HEK293 (cell line): ENCODE results near the gene STK11.

Experiments
- CTCF ChIA-PET: fragments of 350-600 bp; formaldehyde crosslinking; extraction: SDS; loops from one replicate; lab custom pipeline; 2021; ENCODE audit warnings: antibody characterized with exemption; lab: Yijun Ruan, JAX
- POLR2A ChIA-PET: fragments of 300-600 bp; formaldehyde crosslinking; extraction: SDS; loops from one replicate; lab custom pipeline; 2020; ENCODE audit warnings: antibody characterized with exemption, inconsistent platforms; lab: Yijun Ruan, JAX
- H3K27ac ChIP-seq: fragments of 200-500 bp; sonication (Bioruptor generic); 2 replicates; pipeline ENCODE4 v1.5.1; 2014; ENCODE audit warnings: low read depth, low read length, control low read depth, inconsistent platforms; ENCODE audit errors: extremely low read depth
- H3K36me3 ChIP-seq, 2 experiments: fragments of 200-500 bp in 1 of 2; sonication (Bioruptor generic) in 1 of 2; 1 replicate in 1 of 2; 2 replicates in 1 of 2; pipeline ENCODE4 v1.5.1; 2014 to 2017; ENCODE audit warnings: inconsistent platforms in 2 of 2, low read length in 2 of 2; ENCODE audit not compliant: control insufficient read depth in 2 of 2, insufficient read depth in 1 of 2
- H3K4me1 ChIP-seq: fragments of 200-500 bp; sonication (Bioruptor generic); 2 replicates; pipeline ENCODE4 v1.5.1; 2014; ENCODE audit warnings: mild to moderate bottlenecking, low read length, inconsistent platforms; ENCODE audit not compliant: control insufficient read depth, insufficient read depth
- H3K4me3 ChIP-seq: 2 replicates; pipeline ENCODE4 v1.5.1; 2011; ENCODE audit warnings: low read depth, mild to moderate bottlenecking, control low read depth, low read length, moderate library complexity
- H3K9me3 ChIP-seq: fragments of 200-500 bp; sonication (Bioruptor generic); 2 replicates; pipeline ENCODE4 v1.5.1; 2014; ENCODE audit warnings: low read depth, low read length, inconsistent platforms; ENCODE audit not compliant: control insufficient read depth, insufficient read depth
- BCL11A ChIP-seq: fragments of 450-650 bp; formaldehyde crosslinking; IDR thresholded peaks from 2 replicates; pipeline ENCODE4 v1.5.1; 2016; ENCODE audit warnings: low read depth, missing biosample characterization, missing genetic modification characterization
- EGR2 ChIP-seq: fragments of 450-650 bp; formaldehyde crosslinking; IDR thresholded peaks from 2 replicates; pipeline ENCODE4 v1.5.1; 2016; ENCODE audit warnings: low read depth, missing biosample characterization, missing genetic modification characterization
- GLIS1 ChIP-seq: fragments of 450-650 bp; formaldehyde crosslinking; IDR thresholded peaks from 2 replicates; pipeline ENCODE4 v1.5.1; 2016; ENCODE audit warnings: missing biosample characterization, missing genetic modification characterization
- GLIS2 ChIP-seq: fragments of 450-650 bp; formaldehyde crosslinking; IDR thresholded peaks from 2 replicates; pipeline ENCODE4 v1.5.1; 2016; ENCODE audit warnings: missing biosample characterization, missing genetic modification characterization
- HIC1 ChIP-seq: fragments of 450-650 bp; formaldehyde crosslinking; IDR thresholded peaks from 2 replicates; pipeline ENCODE4 v1.5.1; 2016; ENCODE audit warnings: missing biosample characterization, missing genetic modification characterization
- MYNN ChIP-seq: fragments of 450-650 bp; formaldehyde crosslinking; IDR thresholded peaks from 2 replicates; pipeline ENCODE4 v1.5.1; 2016; ENCODE audit warnings: missing biosample characterization, missing genetic modification characterization, borderline replicate concordance
- SCRT1 ChIP-seq: fragments of 450-650 bp; formaldehyde crosslinking; IDR thresholded peaks from 2 replicates; pipeline ENCODE4 v1.5.1; 2016; ENCODE audit warnings: missing biosample characterization, missing genetic modification characterization, borderline replicate concordance
- SCRT2 ChIP-seq: fragments of 450-650 bp; formaldehyde crosslinking; IDR thresholded peaks from 2 replicates; pipeline ENCODE4 v1.5.1; 2016; ENCODE audit warnings: missing biosample characterization, missing genetic modification characterization
- TRIM28 ChIP-seq: IDR thresholded peaks from 2 replicates; pipeline ENCODE4 v1.6.1; 2011; ENCODE audit warnings: low read length, control low read depth, borderline replicate concordance
- ZFHX2 ChIP-seq: fragments of 450-650 bp; formaldehyde crosslinking; conservative IDR thresholded peaks from 2 replicates; pipeline ENCODE4 v1.5.1; 2016; ENCODE audit warnings: missing biosample characterization, missing genetic modification characterization
- ZIC2 ChIP-seq: fragments of 450-650 bp; formaldehyde crosslinking; IDR thresholded peaks from 2 replicates; pipeline ENCODE4 v1.5.1; 2016; ENCODE audit warnings: missing biosample characterization, missing genetic modification characterization
- ZNF18 ChIP-seq: fragments of 450-650 bp; formaldehyde crosslinking; IDR thresholded peaks from 2 replicates; pipeline ENCODE4 v1.5.1; 2016; ENCODE audit warnings: missing biosample characterization, missing genetic modification characterization
- ZNF221 ChIP-seq: fragments of 450-650 bp; formaldehyde crosslinking; IDR thresholded peaks from 2 replicates; pipeline ENCODE4 v1.5.1; 2017; ENCODE audit warnings: missing biosample characterization, missing genetic modification characterization, borderline replicate concordance
- ZNF354C ChIP-seq: fragments of 450-650 bp; formaldehyde crosslinking; IDR thresholded peaks from 2 replicates; pipeline ENCODE4 v1.5.1; 2016; ENCODE audit warnings: missing biosample characterization, missing genetic modification characterization, low read depth, borderline replicate concordance
- ZNF560 ChIP-seq: fragments of 450-650 bp; formaldehyde crosslinking; IDR thresholded peaks from 2 replicates; pipeline ENCODE4 v1.5.1; 2017; ENCODE audit warnings: missing biosample characterization, missing genetic modification characterization, borderline replicate concordance
- ZNF600 ChIP-seq: fragments of 450-650 bp; formaldehyde crosslinking; IDR thresholded peaks from 2 replicates; pipeline ENCODE4 v1.5.1; 2016; ENCODE audit warnings: missing biosample characterization, missing genetic modification characterization
- ZNF830 ChIP-seq: fragments of 450-650 bp; IDR thresholded peaks from 2 replicates; pipeline ENCODE4 v1.5.0; 2018; ENCODE audit warnings: missing biosample characterization, missing genetic modification characterization, low read depth, mild to moderate bottlenecking, moderate library complexity
- TF ChIP-seq, protein P1 (sequence below): fragments of 450-650 bp; formaldehyde crosslinking; IDR thresholded peaks from 2 replicates; pipeline ENCODE4 v1.5.1; 2016; ENCODE audit warnings: missing biosample characterization, missing genetic modification characterization

Gene STK11

GRCh38 chr19:1158885-1159448 is 46.6 kb upstream of the STK11 start (continued):
- TF ChIP-seq ZNF830 (tag by site-specific recombination) (no peak), BCL11A (tag by site-specific recombination) (no peak), SCRT2 (tag by site-specific recombination) (peak; percentile 26; the same call in 1 of the 2 replicates), TRIM28 (no peak), SCRT1 (peak; percentile 43; the same call in 1 of the 2 replicates), GLIS2 (tag by site-specific recombination) (0 out of 2 replicates have a peak, but pooled peaks have one; percentile 41), ZNF354C (no peak), ZNF18 (tag by site-specific recombination) (no peak)
- TF ChIP-seq, protein P1, sequence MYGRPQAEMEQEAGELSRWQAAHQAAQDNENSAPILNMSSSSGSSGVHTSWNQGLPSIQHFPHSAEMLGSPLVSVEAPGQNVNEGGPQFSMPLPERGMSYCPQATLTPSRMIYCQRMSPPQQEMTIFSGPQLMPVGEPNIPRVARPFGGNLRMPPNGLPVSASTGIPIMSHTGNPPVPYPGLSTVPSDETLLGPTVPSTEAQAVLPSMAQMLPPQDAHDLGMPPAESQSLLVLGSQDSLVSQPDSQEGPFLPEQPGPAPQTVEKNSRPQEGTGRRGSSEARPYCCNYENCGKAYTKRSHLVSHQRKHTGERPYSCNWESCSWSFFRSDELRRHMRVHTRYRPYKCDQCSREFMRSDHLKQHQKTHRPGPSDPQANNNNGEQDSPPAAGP (tag by site-specific recombination), result no peak

DNA sequence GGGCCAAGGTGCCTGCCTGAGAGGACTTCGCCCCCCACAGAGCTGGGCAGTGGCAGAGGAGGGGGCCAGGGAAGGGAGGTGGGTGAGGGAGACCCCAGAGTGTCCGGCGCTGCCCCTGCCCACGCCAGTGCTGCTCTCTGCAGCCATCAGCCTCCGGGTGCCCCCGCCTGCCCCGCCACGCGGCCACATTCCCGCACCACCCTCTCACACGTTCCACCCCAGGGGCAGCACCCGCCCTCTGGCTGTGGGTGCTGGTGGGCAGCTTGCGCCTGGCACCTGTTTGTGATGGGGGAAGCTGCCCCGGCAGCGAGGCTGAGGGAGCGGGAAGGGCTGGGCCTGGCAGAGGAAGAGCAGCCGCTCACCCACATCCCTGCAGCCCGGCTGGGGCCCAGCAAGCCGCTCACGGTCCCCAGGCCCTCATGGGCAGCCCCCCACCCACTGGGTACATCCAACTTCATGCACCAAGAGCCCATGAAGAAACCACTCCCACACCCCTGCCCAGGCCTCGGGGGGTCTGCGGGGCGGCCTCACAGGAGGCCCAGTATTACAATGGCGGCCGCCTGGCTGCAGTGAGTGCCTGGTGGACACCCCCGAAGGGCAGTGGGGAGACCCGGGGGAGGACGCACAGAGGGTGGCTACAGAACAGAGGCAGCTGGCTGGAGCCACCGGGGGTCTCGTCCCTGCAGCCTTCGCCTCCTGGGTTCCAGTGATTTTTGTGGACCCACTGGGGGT is 45.5 kb upstream of the STK11 start:
- CTCF ChIA-PET, result interaction anchor here (0.6 kb wide), 1 partner anchor 9 kb away, joined by 3 read pairs; no protein-coding TSS in a partner anchor
- Histone ChIP-seq H3K4me3 (no peak overlapping the region), H3K4me1 (0 out of 2 replicates have a peak, but pooled peaks cover 2% of the 10 kb centered on the region), H3K9me3 (no peaks in the 10 kb centered on the region), H3K36me3 (no peaks in the 10 kb centered on the region), H3K27ac (no peak overlapping the region)
- TF ChIP-seq ZNF221 (tag by site-specific recombination) (no peak), GLIS2 (tag by site-specific recombination) (0 out of 2 replicates have a peak, but pooled peaks have one; percentile 25), ZIC2 (tag by site-specific recombination) (peak; percentile 68), ZFHX2 (tag by site-specific recombination) (peak; percentile 62), MYNN (tag by site-specific recombination) (no peak), GLIS1 (tag by site-specific recombination) (peak; percentile 79), ZNF560 (tag by site-specific recombination) (no peak), EGR2 (tag by site-specific recombination) (peak; percentile 66), HIC1 (tag by site-specific recombination) (peak; percentile 89), ZNF600 (tag by site-specific recombination) (peak; percentile 60; the same call in 1 of the 2 replicates)
- POLR2A ChIA-PET, result no interaction called here
